Fibroblast of villous mesenchyme (primary cell): ENCODE data around the gene CILP2. TPM values are rescaled to one million over a fixed set of nuclear protein-coding genes. Genes with fewer than 3 reads are reported as not detected.

ENCODE experiments used
- DNase-seq: peaks from one replicate; pipeline ENCODE4 v3.0.0-alpha.2; 2010; ENCODE audit warnings: low read depth
- H3K4me3 ChIP-seq: 2 replicates; pipeline ENCODE4 v1.5.1; 2011; ENCODE audit warnings: low read depth, mild to moderate bottlenecking, low read length
- CTCF ChIP-seq: IDR thresholded peaks from 2 replicates; pipeline ENCODE4 v1.5.1; 2012; ENCODE audit warnings: low read depth, mild to moderate bottlenecking, low read length; ENCODE audit not compliant: insufficient read depth
- total RNA-seq: library from RNA; depleted of rRNA; stranded (reverse); fragments of >200 nt; gene quantifications from 2 replicates; pipeline ENCODE4 v1.2.3, GENCODE V29; 2012

The CILP2 gene
- total RNA-seq, 1 donor, result 0.43 TPM

DNA sequence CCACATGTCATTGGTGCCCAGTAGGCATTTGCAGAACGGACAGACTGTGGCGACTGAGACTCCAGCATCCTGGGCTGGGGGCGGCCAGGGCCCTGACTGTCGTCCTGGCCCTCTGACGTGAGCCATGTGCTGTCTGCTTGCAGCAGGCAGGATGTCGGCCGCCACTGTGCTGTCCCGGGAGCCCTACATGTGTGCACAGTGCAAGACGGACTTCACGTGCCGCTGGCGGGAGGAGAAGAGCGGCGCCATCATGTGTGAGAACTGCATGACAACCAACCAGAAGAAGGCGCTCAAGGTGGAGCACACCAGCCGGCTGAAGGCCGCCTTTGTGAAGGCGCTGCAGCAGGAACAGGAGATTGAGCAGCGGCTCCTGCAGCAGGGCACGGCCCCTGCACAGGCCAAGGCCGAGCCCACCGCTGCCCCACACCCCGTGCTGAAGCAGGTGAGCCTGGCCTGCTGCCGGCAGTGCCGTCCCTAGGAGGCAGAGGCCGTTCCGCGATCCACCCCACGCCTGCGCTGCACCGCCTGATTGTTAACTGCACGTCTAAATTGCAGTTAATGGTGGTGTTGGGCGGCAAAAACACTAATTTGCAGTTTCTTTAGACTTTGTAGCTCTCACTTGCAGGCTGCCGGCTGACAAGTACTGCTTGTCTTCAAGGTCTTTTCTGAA, 37.0 kb upstream of the CILP2 start:
- no peak overlapping the region for H3K4me3 ChIP-seq
- no peak for TF ChIP-seq CTCF
- DNase-seq, result no peak

DNA sequence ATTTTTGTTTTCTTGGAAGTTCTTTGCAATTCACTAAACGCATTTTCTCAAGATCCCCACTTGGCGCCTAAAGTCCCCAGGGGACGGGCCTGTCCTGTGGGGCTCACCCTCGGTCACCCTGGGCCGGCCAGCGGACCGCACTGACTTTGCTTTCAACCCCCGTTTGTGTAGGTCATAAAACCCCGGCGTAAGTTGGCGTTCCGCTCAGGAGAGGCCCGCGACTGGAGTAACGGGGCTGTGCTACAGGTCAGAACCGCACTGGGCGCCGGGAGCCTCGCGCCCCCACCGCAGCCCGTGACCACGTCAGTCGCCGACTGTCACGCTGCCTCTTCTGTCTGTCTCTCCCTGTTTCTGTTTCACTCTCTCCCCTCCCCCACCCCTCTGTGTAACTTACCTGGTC, 36.3 kb upstream of the CILP2 start:
- TF ChIP-seq CTCF, result no peak
- DNase-seq, result no peak
- no peak overlapping the region for H3K4me3 ChIP-seq

- no peak for TF ChIP-seq CTCF
- no peak for DNase-seq
- H3K4me3 ChIP-seq, result no peak overlapping the region
Observed at GRCh38 chr19:19502281-19502680, 35.8 kb upstream of the CILP2 start.

DNA sequence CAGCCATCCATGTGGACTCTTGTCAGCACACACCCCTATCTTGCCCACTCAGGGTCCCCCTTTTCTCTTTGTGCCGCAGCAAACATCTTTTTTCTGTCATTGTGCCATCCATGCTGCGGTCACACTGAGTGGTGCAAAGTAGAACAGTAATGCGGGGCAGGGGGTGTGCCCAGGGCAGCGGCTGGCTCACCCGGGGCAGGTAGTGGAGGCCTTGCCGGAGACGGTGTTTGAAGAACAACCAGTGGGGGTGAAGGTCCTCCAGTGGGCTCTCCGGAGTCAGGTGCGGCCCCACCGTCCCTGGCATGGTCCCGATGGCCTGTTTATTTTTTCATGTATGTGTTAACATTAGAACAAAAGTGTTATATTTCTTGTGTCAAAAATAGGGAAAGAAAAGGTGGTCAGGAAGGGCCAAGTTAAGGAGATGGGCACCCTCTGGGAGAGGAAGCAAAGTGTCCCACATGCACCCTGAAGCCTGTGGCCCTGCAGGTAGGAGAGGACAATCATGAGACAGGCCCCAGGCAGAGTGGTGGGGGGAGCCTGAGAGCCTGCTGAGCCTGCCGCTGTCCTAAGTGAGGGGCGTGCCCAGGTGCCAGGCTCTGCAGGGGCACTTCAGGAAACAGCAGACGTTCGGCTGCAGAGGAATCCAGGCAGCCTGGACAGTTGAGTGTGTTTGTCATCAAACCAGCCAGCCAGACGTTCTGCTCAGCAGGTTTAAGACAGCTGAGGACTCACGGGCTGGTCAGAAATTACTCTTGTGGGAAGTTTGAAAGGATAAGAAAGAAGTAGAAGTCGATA, 35.1 kb upstream of the CILP2 start:
- no peak for TF ChIP-seq CTCF
- DNase-seq, result no peak
- H3K4me3 ChIP-seq, result no peak overlapping the region

GRCh38 chr19:19504754-19505668, 33.1 kb upstream of the CILP2 start:
- H3K4me3 ChIP-seq, result no peak overlapping the region
- DNase-seq, result no peak
- TF ChIP-seq CTCF, result no peak

DNA sequence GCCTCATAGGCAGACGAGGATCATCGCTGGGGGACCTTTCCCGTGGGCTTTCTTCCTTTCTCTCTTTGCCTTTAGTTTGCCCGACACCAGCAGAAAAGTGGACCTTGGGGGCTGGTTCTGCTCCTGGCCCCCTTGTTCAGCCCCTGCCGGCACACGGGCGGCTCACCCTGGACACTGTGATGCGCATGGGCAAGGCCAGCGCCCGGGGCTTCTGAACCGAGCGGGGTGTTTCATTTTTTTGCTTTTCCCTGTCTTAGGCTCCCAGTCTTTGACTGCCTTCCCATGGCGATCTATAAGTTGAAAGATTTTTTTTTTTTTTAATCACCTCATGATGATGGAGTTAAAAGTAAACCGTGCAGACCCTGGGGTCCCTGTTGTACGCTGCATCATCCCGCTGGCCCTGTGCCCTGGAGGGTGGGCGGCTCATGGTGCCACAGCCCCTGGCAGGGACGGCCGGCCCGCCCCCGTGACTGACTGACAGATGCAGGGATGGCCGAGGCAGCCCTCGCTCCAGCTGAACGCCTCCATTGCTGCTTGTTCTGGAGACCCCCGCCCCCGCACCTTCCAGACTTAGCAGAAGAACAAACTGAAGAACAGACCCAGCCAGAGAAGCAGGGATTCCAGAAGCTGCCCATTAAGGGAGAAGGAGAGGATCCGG, 32.3 kb upstream of the CILP2 start:
- no peak for DNase-seq
- TF ChIP-seq CTCF, result no peak

More for the DNA sequence above, 32.3 kb upstream of the CILP2 start:
- no peak overlapping the region for H3K4me3 ChIP-seq
